IMR-90 (cell line): ENCODE data around the gene SNX15.

Experiments
- BHLHE40 ChIP-seq: fragments of 150-350 bp; IDR thresholded peaks from 2 replicates; pipeline ENCODE4 v1.6.1; 2016; ENCODE audit warnings: mild to moderate bottlenecking, low read depth, low read length
- CEBPB ChIP-seq: IDR thresholded peaks from 2 replicates; pipeline ENCODE4 v1.6.1; 2012; ENCODE audit warnings: low read depth, low read length, improper control_type of control experiment
- FOS ChIP-seq: fragments of 150-350 bp; IDR thresholded peaks from 2 replicates; pipeline ENCODE4 v1.6.1; 2016; ENCODE audit warnings: low read depth, low read length
- MAZ ChIP-seq: IDR thresholded peaks from 2 replicates; pipeline ENCODE4 v1.6.1; 2012; ENCODE audit warnings: low read depth, mild to moderate bottlenecking, low read length, improper control_type of control experiment, moderate library complexity, borderline replicate concordance
- MXI1 ChIP-seq: IDR thresholded peaks from 2 replicates; pipeline ENCODE4 v1.6.1; 2012; ENCODE audit warnings: low read depth, mild to moderate bottlenecking, low read length, moderate library complexity, borderline replicate concordance
- NFE2L2 ChIP-seq: fragments of 150-350 bp; IDR thresholded peaks from 2 replicates; pipeline ENCODE4 v1.6.1; 2016; ENCODE audit warnings: low read depth, mild to moderate bottlenecking, low read length
- POLR2A ChIP-seq: IDR thresholded peaks from 2 replicates; pipeline ENCODE4 v1.6.1; 2012; ENCODE audit warnings: mild to moderate bottlenecking, low read depth, low read length
- RAD21 ChIP-seq: IDR thresholded peaks from 2 replicates; pipeline ENCODE4 v1.6.1; 2012; ENCODE audit warnings: low read length, improper control_type of control experiment
- RCOR1 ChIP-seq: IDR thresholded peaks from 2 replicates; pipeline ENCODE4 v1.6.1; 2012; ENCODE audit warnings: mild to moderate bottlenecking, low read length, improper control_type of control experiment; ENCODE audit not compliant: insufficient replicate concordance
- RFX5 ChIP-seq: IDR thresholded peaks from 2 replicates; pipeline ENCODE4 v1.8.0; 2012; ENCODE audit warnings: low read depth, mild to moderate bottlenecking, low read length, moderate library complexity
- SMC3 ChIP-seq: fragments of 150-350 bp; IDR thresholded peaks from 2 replicates; pipeline ENCODE4 v1.6.1; 2016; ENCODE audit warnings: low read depth, mild to moderate bottlenecking, antibody characterized with exemption, low read length, moderate library complexity
- TF ChIP-seq, protein P1 (sequence below): conservative IDR thresholded peaks from 2 replicates; pipeline ENCODE4 v1.5.1; 2012; ENCODE audit warnings: mild to moderate bottlenecking, low read depth, low read length, improper control_type of control experiment
- TF ChIP-seq, protein P2 (sequence below): fragments of 150-350 bp; IDR thresholded peaks from 2 replicates; pipeline ENCODE4 v1.6.1; 2017; ENCODE audit warnings: mild to moderate bottlenecking, antibody characterized with exemption, low read length, low read depth
- TF ChIP-seq, protein P3 (sequence below): fragments of 150-350 bp; IDR thresholded peaks from 2 replicates; pipeline ENCODE4 v1.6.1; 2016; ENCODE audit warnings: low read depth, mild to moderate bottlenecking, low read length, moderate library complexity, borderline replicate concordance

DNA sequence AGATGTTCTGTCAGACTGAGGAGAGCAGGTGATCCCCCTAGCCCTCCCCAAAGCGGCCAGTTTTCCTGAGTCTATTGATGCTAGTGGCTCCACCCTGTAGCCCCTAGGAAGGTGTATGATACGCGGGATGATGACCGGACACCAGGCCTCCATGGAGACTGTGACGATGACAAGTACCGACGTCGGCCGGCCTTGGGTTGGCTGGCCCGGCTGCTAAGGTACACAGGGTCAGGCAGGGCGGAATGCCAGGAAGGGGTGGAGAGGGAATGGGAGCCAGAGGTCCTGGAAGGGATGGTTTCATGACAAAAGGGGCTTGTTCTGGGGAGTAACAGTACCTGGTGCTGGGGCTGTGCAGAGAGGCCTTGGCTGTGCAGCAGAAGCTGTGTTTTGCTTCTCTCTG lies 60.0 kb downstream of the SNX15 start:
- TF ChIP-seq SMC3 (no peak), BHLHE40 (no peak), POLR2A (no peak), RCOR1 (no peak), CEBPB (no peak), NFE2L2 (no peak), MAZ (no peak), MXI1 (no peak), RFX5 (no peak), RAD21 (no peak), FOS (no peak)
- TF ChIP-seq, protein P1, sequence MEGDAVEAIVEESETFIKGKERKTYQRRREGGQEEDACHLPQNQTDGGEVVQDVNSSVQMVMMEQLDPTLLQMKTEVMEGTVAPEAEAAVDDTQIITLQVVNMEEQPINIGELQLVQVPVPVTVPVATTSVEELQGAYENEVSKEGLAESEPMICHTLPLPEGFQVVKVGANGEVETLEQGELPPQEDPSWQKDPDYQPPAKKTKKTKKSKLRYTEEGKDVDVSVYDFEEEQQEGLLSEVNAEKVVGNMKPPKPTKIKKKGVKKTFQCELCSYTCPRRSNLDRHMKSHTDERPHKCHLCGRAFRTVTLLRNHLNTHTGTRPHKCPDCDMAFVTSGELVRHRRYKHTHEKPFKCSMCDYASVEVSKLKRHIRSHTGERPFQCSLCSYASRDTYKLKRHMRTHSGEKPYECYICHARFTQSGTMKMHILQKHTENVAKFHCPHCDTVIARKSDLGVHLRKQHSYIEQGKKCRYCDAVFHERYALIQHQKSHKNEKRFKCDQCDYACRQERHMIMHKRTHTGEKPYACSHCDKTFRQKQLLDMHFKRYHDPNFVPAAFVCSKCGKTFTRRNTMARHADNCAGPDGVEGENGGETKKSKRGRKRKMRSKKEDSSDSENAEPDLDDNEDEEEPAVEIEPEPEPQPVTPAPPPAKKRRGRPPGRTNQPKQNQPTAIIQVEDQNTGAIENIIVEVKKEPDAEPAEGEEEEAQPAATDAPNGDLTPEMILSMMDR = no peak
- TF ChIP-seq, protein P2, sequence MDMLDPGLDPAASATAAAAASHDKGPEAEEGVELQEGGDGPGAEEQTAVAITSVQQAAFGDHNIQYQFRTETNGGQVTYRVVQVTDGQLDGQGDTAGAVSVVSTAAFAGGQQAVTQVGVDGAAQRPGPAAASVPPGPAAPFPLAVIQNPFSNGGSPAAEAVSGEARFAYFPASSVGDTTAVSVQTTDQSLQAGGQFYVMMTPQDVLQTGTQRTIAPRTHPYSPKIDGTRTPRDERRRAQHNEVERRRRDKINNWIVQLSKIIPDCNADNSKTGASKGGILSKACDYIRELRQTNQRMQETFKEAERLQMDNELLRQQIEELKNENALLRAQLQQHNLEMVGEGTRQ = no peak
- TF ChIP-seq, protein P3, sequence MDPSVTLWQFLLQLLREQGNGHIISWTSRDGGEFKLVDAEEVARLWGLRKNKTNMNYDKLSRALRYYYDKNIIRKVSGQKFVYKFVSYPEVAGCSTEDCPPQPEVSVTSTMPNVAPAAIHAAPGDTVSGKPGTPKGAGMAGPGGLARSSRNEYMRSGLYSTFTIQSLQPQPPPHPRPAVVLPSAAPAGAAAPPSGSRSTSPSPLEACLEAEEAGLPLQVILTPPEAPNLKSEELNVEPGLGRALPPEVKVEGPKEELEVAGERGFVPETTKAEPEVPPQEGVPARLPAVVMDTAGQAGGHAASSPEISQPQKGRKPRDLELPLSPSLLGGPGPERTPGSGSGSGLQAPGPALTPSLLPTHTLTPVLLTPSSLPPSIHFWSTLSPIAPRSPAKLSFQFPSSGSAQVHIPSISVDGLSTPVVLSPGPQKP = no peak
